ENCODE data around the gene EAPP. TPM values are rescaled to one million over a fixed set of nuclear protein-coding genes. Genes with fewer than 3 reads are reported as not detected.
"Not testable (repeated sequence)": the region's sequence is repeated elsewhere in the genome, so short reads cannot be mapped to it uniquely, and the experiment has no call there.

The EAPP gene
- total and polyA plus RNA-seq, 2 of the 4 experiments (the other 2 are of a cell fraction): 29.9 to 32.3 TPM

DNA sequence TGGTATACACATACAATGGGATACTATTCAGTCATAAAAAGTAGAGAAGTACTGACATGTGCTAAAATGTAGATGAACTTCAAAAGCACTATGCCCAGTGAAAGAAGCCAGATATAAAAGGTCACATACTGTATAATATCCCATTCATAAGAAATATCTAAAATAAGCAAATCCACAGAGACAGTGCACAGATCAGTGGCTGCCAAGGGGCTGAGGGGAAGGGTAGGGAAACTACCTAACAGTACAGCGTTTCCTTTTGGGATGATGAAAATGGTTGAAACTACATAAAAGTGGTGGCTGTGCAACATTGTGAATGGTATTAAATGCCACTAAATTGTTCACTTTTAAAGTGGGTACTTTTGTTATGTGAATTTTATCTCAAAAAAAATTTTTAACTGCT lies 11.9 kb downstream of the EAPP start:
- no peak overlapping the region for H2BK120ac ChIP-seq (ENCODE audit: low read depth, low read length)
- ChIA-PET CTCF (no interaction called here), POLR2A (ENCODE audit: unreplicated experiment) (no interaction called here)
- H4K20me1 ChIP-seq (ENCODE audit: insufficient read depth, low read length): no peaks in the 10 kb centered on the region
- no peak overlapping the region for H4K5ac ChIP-seq (ENCODE audit: low read depth, low read length)
- no peaks in the 10 kb centered on the region for H3K9me1 ChIP-seq (ENCODE audit: insufficient read depth, low read length)
- H3K23ac ChIP-seq (ENCODE audit: low read depth, low read length): no peak overlapping the region
- H2BK15ac ChIP-seq (ENCODE audit: low read depth, low read length): no peak overlapping the region
- no peaks in the 10 kb centered on the region for H3K9me3 ChIP-seq (ENCODE audit: control insufficient read depth, insufficient read depth, low read length)
- no peak overlapping the region for H3K4ac ChIP-seq (ENCODE audit: low read depth, low read length)
- no peaks in the 10 kb centered on the region for H3K4me1 ChIP-seq (ENCODE audit: control insufficient read depth, insufficient read depth, low read length)
- no peak overlapping the region for H4K8ac ChIP-seq (ENCODE audit: low read depth in 2 of 2, low read length in 2 of 2)
- H3K18ac ChIP-seq (ENCODE audit: low read depth, low read length): no peak overlapping the region
- no peak overlapping the region for H2AK9ac ChIP-seq (replicated peaks; ENCODE audit: low read depth, low read length, poor library complexity)
- H3K79me1 ChIP-seq (ENCODE audit: low read depth in 1 of 2, low read length in 2 of 2): no peaks in the 10 kb centered on the region
- WGBS, 2 experiments (ENCODE audit: extremely low coverage in 2 of 2, insufficient read length in 1 of 2): no CpG with 5 or more reads among the region's 1 CpG
- no peak overlapping the region for H4K91ac ChIP-seq (ENCODE audit: insufficient read depth, low read depth, low read length)
- H3K4me2 ChIP-seq (ENCODE audit: low read depth, low read length): no peak overlapping the region
- peaks cover 54% of the 10 kb centered on the region for H3K36me3 ChIP-seq (ENCODE audit: control insufficient read depth, insufficient read depth, low read length)
- in situ Hi-C loops (cut with MboI; ENCODE audit: low sequenced_read_pairs) (no loop called here), intact Hi-C loops (cut with micrococcal nuclease) (no loop called here), dilution Hi-C loops (cut with HindIII; ENCODE audit: low sequenced_read_pairs, unreplicated experiment) (no loop called here)
- no peak overlapping the region for H3K14ac ChIP-seq (replicated peaks; ENCODE audit: low read depth, low read length)
- H2BK5ac ChIP-seq (ENCODE audit: low read depth, low read length, poor library complexity, severe bottlenecking): no peak overlapping the region
- no peak overlapping the region for H3K56ac ChIP-seq (ENCODE audit: extremely low read depth, insufficient read depth, low read length)
- H3K27ac ChIP-seq (ENCODE audit: insufficient read depth, low read length): no peak overlapping the region
- no peak overlapping the region for H3K4me3 ChIP-seq (ENCODE audit: insufficient read depth, low read depth, low read length)
- TF ChIP-seq CHD1 (IDR thresholded peaks at IDR 0.05; ENCODE audit: low read depth, low read length) (no peak), MAFK (IDR thresholded peaks at IDR 0.05; ENCODE audit: low read depth, low read length) (no peak), RFX5 (IDR thresholded peaks at IDR 0.05; ENCODE audit: low read depth, low read length) (no peak), CEBPB (IDR thresholded peaks at IDR 0.05; ENCODE audit: low read depth, low read length) (no peak), BHLHE40 (IDR thresholded peaks at IDR 0.05; ENCODE audit: low read depth, low read length) (no peak), RAD21 (IDR thresholded peaks at IDR 0.05; ENCODE audit: low read length) (no peak)
- H2AK5ac ChIP-seq (ENCODE audit: low read depth, low read length): no peak overlapping the region
- no peak overlapping the region for H3K9ac ChIP-seq (ENCODE audit: low read depth, low read length)
- BruUV-seq (replicated peaks): no TSS peak
- DNase-seq (no peak), ATAC-seq (ENCODE audit: low read depth) (no peak)
- no peaks in the 10 kb centered on the region for H3K27me3 ChIP-seq (ENCODE audit: control insufficient read depth, insufficient read depth, low read length)
- H2BK20ac ChIP-seq (ENCODE audit: low read depth, low read length): no peak overlapping the region
- H2AFZ ChIP-seq (replicated peaks; ENCODE audit: low read length, poor library complexity): no peak overlapping the region

DNA sequence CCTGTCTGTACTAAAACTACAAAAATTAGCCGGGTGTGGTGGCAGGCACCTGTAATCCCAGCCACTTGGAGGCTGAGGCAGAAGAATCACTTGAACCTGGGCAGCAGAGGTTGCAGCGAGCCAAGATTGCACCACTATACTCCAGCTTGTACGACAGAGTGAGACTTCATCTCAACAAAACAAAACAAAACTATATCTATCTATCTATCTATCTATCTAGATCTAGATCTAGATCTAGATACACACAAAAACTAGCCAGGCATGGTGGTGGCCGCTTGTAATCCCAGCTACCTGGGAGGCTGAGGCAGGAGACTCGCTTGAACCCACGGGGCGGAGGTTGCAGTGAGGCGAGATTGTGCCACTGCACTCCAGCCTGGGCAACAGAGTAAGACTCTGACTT lies 15.3 kb downstream of the EAPP start:
- intact Hi-C loops (cut with micrococcal nuclease); DNase-seq; dilution Hi-C loops (cut with HindIII; ENCODE audit: low sequenced_read_pairs, unreplicated experiment); H4K20me1 ChIP-seq (ENCODE audit: insufficient read depth, low read length); H3K9me1 ChIP-seq (ENCODE audit: insufficient read depth, low read length); H3K23ac ChIP-seq (ENCODE audit: low read depth, low read length); H3K9ac ChIP-seq (ENCODE audit: low read depth, low read length); H2AK5ac ChIP-seq (ENCODE audit: low read depth, low read length); H2BK5ac ChIP-seq (ENCODE audit: low read depth, low read length, poor library complexity, severe bottlenecking); H4K8ac ChIP-seq (ENCODE audit: low read depth in 2 of 2, low read length in 2 of 2); H3K27me3 ChIP-seq (ENCODE audit: control insufficient read depth, insufficient read depth, low read length); H2AFZ ChIP-seq (replicated peaks; ENCODE audit: low read length, poor library complexity); H4K91ac ChIP-seq (ENCODE audit: insufficient read depth, low read depth, low read length); H3K4me2 ChIP-seq (ENCODE audit: low read depth, low read length); H3K4me1 ChIP-seq (ENCODE audit: control insufficient read depth, insufficient read depth, low read length); H3K27ac ChIP-seq (ENCODE audit: insufficient read depth, low read length); POLR2A ChIA-PET (ENCODE audit: unreplicated experiment); H2AK9ac ChIP-seq (replicated peaks; ENCODE audit: low read depth, low read length, poor library complexity); H2BK15ac ChIP-seq (ENCODE audit: low read depth, low read length); H2BK20ac ChIP-seq (ENCODE audit: low read depth, low read length); H3K56ac ChIP-seq (ENCODE audit: extremely low read depth, insufficient read depth, low read length); H3K4ac ChIP-seq (ENCODE audit: low read depth, low read length); H3K14ac ChIP-seq (replicated peaks; ENCODE audit: low read depth, low read length); in situ Hi-C loops (cut with MboI; ENCODE audit: low sequenced_read_pairs); H3K18ac ChIP-seq (ENCODE audit: low read depth, low read length); H3K4me3 ChIP-seq (ENCODE audit: insufficient read depth, low read depth, low read length); CTCF ChIA-PET; H3K9me3 ChIP-seq (ENCODE audit: control insufficient read depth, insufficient read depth, low read length); ATAC-seq (ENCODE audit: low read depth); BruUV-seq (replicated peaks); H4K5ac ChIP-seq (ENCODE audit: low read depth, low read length); H3K79me1 ChIP-seq (ENCODE audit: low read depth in 1 of 2, low read length in 2 of 2); H2BK120ac ChIP-seq (ENCODE audit: low read depth, low read length): not testable (repeated sequence)
- 100% methylated on average over 3 of the region's 8 CpGs; no CpG with 5 or more reads in 1 of the 2 experiments for WGBS, 2 experiments (ENCODE audit: extremely low coverage in 2 of 2, insufficient read length in 1 of 2)
- peaks cover 42% of the 10 kb centered on the region for H3K36me3 ChIP-seq (ENCODE audit: control insufficient read depth, insufficient read depth, low read length)

All from IMR-90 (cell line).